CD14-positive monocyte (primary cell): ENCODE data around the gene KAZN. TPM values are rescaled to one million over a fixed set of nuclear protein-coding genes. Genes with fewer than 3 reads are reported as not detected.
A peak's percentile ranks its signal among the peaks of the same experiment; 100 is the strongest.

Experiments
- DNase-seq, 3 donors: peaks; one replicate each; pipeline ENCODE4 v3.0.0-alpha.2; 2011 to 2022
- H2AFZ ChIP-seq: 2 replicates; pipeline ENCODE4 v1.6.0; 2012; ENCODE audit warnings: mild to moderate bottlenecking, low read depth, low read length, inconsistent platforms; ENCODE audit not compliant: insufficient read depth, poor library complexity, severe bottlenecking
- H3K27ac ChIP-seq, 2 donors: 1 replicate in 1 of 2; 2 replicates in 1 of 2; pipeline ENCODE4 v1.5.1; 2012 to 2013; ENCODE audit warnings: low read length in 2 of 2, control low read depth in 1 of 2, inconsistent platforms in 1 of 2, low read depth in 1 of 2, mild to moderate bottlenecking in 1 of 2
- H3K27me3 ChIP-seq, 2 donors: one replicate each; pipeline versions ENCODE4 v1.6.0 to v1.6.1; 2011 to 2013; ENCODE audit warnings: low read length in 2 of 2; ENCODE audit not compliant: control insufficient read depth in 2 of 2, insufficient read depth in 2 of 2
- H3K36me3 ChIP-seq, 2 donors: replicated peaks in 1 of 2; 1 replicate in 1 of 2; 2 replicates in 1 of 2; pipeline versions ENCODE4 v1.5.1 to v1.6.1; 2012 to 2013; ENCODE audit warnings: low read length in 2 of 2, control low read depth in 1 of 2, inconsistent platforms in 1 of 2, mild to moderate bottlenecking in 1 of 2; ENCODE audit not compliant: insufficient read depth in 2 of 2, control insufficient read depth in 1 of 2
- H3K4me1 ChIP-seq, 2 donors: 1 replicate in 1 of 2; 2 replicates in 1 of 2; pipeline versions ENCODE4 v1.5.1 to v1.6.1; 2012 to 2013; ENCODE audit warnings: low read length in 2 of 2, control low read depth in 1 of 2, inconsistent platforms in 1 of 2, mild to moderate bottlenecking in 1 of 2, moderate library complexity in 1 of 2; ENCODE audit not compliant: insufficient read depth in 2 of 2, control insufficient read depth in 1 of 2
- H3K4me2 ChIP-seq: replicated peaks from 2 replicates; pipeline ENCODE3; 2012; ENCODE audit warnings: low read length, moderate library complexity, mild to moderate bottlenecking; ENCODE audit not compliant: poor library complexity, severe bottlenecking; ENCODE audit errors: extremely low read depth
- H3K4me3 ChIP-seq, 3 experiments: fragments of 200-600 bp in 1 of 3; sonication (generic) in 1 of 3; replicated peaks in 1 of 3; 1 replicate in 2 of 3; 2 replicates in 1 of 3; pipeline ENCODE4 v1.5.1; 2011 to 2013; ENCODE audit warnings: low read length in 3 of 3, mild to moderate bottlenecking in 3 of 3, control low read depth in 2 of 3, low read depth in 2 of 3, inconsistent platforms in 1 of 3, moderate library complexity in 1 of 3
- H3K79me2 ChIP-seq: 2 replicates; pipeline ENCODE4 v1.6.0; 2012; ENCODE audit warnings: mild to moderate bottlenecking, control low read depth, inconsistent platforms, low read length, moderate library complexity; ENCODE audit not compliant: insufficient read depth
- H3K9ac ChIP-seq: 2 replicates; pipeline ENCODE4 v1.6.0; 2017; ENCODE audit warnings: low read length, mild to moderate bottlenecking; ENCODE audit not compliant: insufficient read depth, poor library complexity, severe bottlenecking
- H3K9me3 ChIP-seq, 2 donors: replicated peaks in 1 of 2; 1 replicate in 1 of 2; 2 replicates in 1 of 2; pipeline versions ENCODE4 v1.5.1 to v1.6.1; 2012 to 2013; ENCODE audit warnings: low read length in 2 of 2, control low read depth in 1 of 2; ENCODE audit not compliant: control insufficient read depth in 1 of 2, insufficient read depth in 1 of 2
- H4K20me1 ChIP-seq: 2 replicates; pipeline ENCODE4 v1.6.0; 2012; ENCODE audit warnings: mild to moderate bottlenecking, low read length, control low read depth, moderate library complexity; ENCODE audit not compliant: insufficient read depth
- H3K27ac Mint-ChIP-seq, 7 donors: one replicate each; pipeline ENCODE4 v1.8.0; 2020; ENCODE audit warnings: mild to moderate bottlenecking in 7 of 7, mixed read lengths in 7 of 7, moderate library complexity in 6 of 7, inconsistent platforms in 2 of 7
- H3K27me3 Mint-ChIP-seq, 3 donors: one replicate each; pipeline ENCODE4 v1.8.0; 2021 to 2022; ENCODE audit warnings: low read depth in 3 of 3, mild to moderate bottlenecking in 3 of 3, mixed read lengths in 3 of 3, moderate library complexity in 3 of 3, inconsistent platforms in 1 of 3
- H3K36me3 Mint-ChIP-seq, 2 donors: one replicate each; pipeline ENCODE4 v1.8.0; 2020; ENCODE audit warnings: mixed read lengths in 2 of 2, inconsistent platforms in 1 of 2, mild to moderate bottlenecking in 1 of 2
- H3K4me1 Mint-ChIP-seq: one replicate; pipeline ENCODE4 v1.8.0; 2020; ENCODE audit warnings: mild to moderate bottlenecking, mixed read lengths
- H3K4me3 Mint-ChIP-seq, 2 donors: one replicate each; pipeline ENCODE4 v1.8.0; 2020; ENCODE audit warnings: mild to moderate bottlenecking in 2 of 2, mixed read lengths in 2 of 2, moderate library complexity in 1 of 2
- H3K9me3 Mint-ChIP-seq, 7 donors: one replicate each; pipeline ENCODE4 v1.8.0; 2020 to 2022; ENCODE audit warnings: mixed read lengths in 7 of 7, mild to moderate bottlenecking in 6 of 7, moderate library complexity in 6 of 7, inconsistent platforms in 2 of 7
- WGBS: methylation state at CpG from one replicate; pipeline ENCODE4 v1.1.5; 2013; ENCODE audit warnings: missing lambda C conversion rate; ENCODE audit not compliant: insufficient coverage; 5-methylcytosine and 5-hydroxymethylcytosine counted together
- intact Hi-C, 2 donors: fragments of 100-400 bp; cut with micrococcal nuclease; formaldehyde crosslinking; loops; one replicate each; pipeline versions ENCODE4 v1.15.0 to v1.15.1; 2023
- polyA plus RNA-seq, 3 donors: library from polyadenylated mRNA; depleted of rRNA in 1 of 3; unstranded in 2 of 3; stranded (reverse) in 1 of 3; fragments of 300-500 nt in 2 of 3; fragments of >200 nt in 1 of 3; fragmentation: Illumina TruSeq in 2 of 3; gene quantifications; 1 replicate in 2 of 3; 2 replicates in 1 of 3; pipeline ENCODE4 v1.2.3, GENCODE V29; 2012 to 2021
- TF ChIP-seq, protein P1 (sequence below): fragments of 200-600 bp; IDR thresholded peaks from one replicate; pipeline ENCODE4 v1.8.0; 2022; ENCODE audit warnings: antibody characterized with exemption, mild to moderate bottlenecking

Gene KAZN
- polyA plus RNA-seq, 3 donors, result not detected

DNA sequence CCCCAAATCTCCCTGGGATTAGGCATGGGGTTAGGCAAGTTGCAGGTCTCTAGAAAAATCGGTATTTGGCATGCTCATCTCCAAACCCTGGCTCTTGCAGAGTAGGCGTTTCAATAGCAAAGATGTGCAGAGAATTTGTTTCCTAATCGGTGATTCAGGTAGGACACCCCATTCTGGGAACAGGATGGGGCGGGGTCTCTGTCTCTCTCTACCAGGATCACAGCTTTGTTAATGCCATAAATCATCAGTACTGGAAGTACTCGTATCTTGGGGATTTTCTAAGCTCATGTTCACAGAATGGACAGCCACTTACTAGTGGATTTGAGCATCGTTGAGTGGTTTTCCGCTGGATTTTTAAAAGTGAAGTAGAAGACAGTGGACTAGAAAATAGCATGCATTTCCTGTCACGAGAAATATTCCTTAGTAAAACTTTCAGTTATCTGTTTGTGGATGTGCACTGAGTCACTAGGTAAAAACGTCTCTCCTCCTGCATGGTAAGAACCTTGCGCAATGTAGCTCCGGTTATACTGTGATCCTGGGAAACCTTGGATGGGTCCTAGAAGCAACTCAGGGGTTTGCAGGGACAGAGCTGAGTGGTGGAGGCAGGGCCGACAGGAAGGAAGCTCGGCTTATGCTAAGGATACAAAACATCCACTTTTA lies 560.2 kb downstream of the KAZN start:
- Histone ChIP-seq H3K27ac (no peak overlapping the region), H2AFZ (peak overlapping the region; percentile 52), H4K20me1 (no peaks in the 10 kb centered on the region), H3K4me1 (peaks cover 29 to 30% of the 10 kb centered on the region in 2 donors), H3K9me3 (no peaks in the 10 kb centered on the region), H3K4me2 (peak overlapping the region; percentile 5), H3K27me3 (peaks cover 6 to 11% of the 10 kb centered on the region in 2 donors), H3K79me2 (no peaks in the 10 kb centered on the region), H3K9ac (no peak overlapping the region), H3K36me3 (no peaks in the 10 kb centered on the region), H3K4me3 (no peak overlapping the region)
- Mint-ChIP-seq H3K27ac (peak overlapping the region in 1 of 7 donors; percentile 53), H3K4me1 (peaks cover 38% of the 10 kb centered on the region), H3K36me3 (peaks cover 3 to 9% of the 10 kb centered on the region in 2 donors), H3K27me3 (peaks cover 20 to 32% (median 27%) of the 10 kb centered on the region in 3 donors), H3K4me3 (peak overlapping the region in 1 of 2 donors; percentile 57), H3K9me3 (peaks cover 0 to 3% (median 0%) of the 10 kb centered on the region in 7 donors)
- intact Hi-C loops, result no loop called here
- TF ChIP-seq, protein P1, sequence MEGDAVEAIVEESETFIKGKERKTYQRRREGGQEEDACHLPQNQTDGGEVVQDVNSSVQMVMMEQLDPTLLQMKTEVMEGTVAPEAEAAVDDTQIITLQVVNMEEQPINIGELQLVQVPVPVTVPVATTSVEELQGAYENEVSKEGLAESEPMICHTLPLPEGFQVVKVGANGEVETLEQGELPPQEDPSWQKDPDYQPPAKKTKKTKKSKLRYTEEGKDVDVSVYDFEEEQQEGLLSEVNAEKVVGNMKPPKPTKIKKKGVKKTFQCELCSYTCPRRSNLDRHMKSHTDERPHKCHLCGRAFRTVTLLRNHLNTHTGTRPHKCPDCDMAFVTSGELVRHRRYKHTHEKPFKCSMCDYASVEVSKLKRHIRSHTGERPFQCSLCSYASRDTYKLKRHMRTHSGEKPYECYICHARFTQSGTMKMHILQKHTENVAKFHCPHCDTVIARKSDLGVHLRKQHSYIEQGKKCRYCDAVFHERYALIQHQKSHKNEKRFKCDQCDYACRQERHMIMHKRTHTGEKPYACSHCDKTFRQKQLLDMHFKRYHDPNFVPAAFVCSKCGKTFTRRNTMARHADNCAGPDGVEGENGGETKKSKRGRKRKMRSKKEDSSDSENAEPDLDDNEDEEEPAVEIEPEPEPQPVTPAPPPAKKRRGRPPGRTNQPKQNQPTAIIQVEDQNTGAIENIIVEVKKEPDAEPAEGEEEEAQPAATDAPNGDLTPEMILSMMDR, result no peak
- peak in 1 of 3 donors; percentile 22 for DNase-seq
- 67% methylated on average over 3 of the region's 13 CpGs for WGBS

DNA sequence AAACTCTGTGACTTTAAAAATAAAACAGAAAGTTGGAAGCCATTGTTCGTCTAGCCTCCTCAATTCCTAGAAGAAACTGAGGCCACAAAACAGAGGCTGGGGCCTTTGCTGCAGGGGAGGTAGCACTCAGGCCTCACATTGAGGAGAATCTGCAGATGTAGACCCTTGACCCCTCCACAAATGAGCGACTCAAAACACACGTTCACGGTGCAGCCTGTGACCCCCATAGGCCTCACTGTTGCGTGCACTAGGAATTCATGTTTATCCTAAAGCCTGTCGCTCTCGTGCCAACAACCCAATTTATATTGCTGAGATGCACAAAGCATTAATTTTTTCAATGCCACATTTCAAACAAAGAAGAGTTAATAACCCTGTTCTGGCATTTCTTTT lies 560.7 kb downstream of the KAZN start:
- intact Hi-C loops, result no loop called here
- no peak overlapping the region for H3K9ac ChIP-seq
- Mint-ChIP-seq H3K9me3 (peaks cover 0 to 3% (median 0%) of the 10 kb centered on the region in 7 donors), H3K36me3 (peaks cover 3 to 9% of the 10 kb centered on the region in 2 donors), H3K27ac (peak overlapping the region in 1 of 7 donors; percentile 53), H3K4me1 (peaks cover 36% of the 10 kb centered on the region), H3K27me3 (peaks cover 19 to 29% (median 26%) of the 10 kb centered on the region in 3 donors), H3K4me3 (peak overlapping the region in 1 of 2 donors; percentile 57)
- H2AFZ ChIP-seq, result peak overlapping the region; percentile 52
- H3K36me3 ChIP-seq, result no peaks in the 10 kb centered on the region
- H3K4me2 ChIP-seq, result peak overlapping the region; percentile 5
- TF ChIP-seq, protein P1, result no peak
- WGBS, result 47% methylated on average over 5 of the region's 7 CpGs
- H3K4me1 ChIP-seq, result peaks cover 25 to 28% of the 10 kb centered on the region in 2 donors
- no peaks in the 10 kb centered on the region for H3K79me2 ChIP-seq
- no peaks in the 10 kb centered on the region for H3K9me3 ChIP-seq
- no peak for DNase-seq
- peaks cover 5 to 10% of the 10 kb centered on the region in 2 donors for H3K27me3 ChIP-seq
- H4K20me1 ChIP-seq, result no peaks in the 10 kb centered on the region
- no peak overlapping the region for H3K4me3 ChIP-seq
- no peak overlapping the region for H3K27ac ChIP-seq
